Measurements from ENCODE around the gene CRYZL1. TPM values are rescaled to one million over a fixed set of nuclear protein-coding genes. Genes with fewer than 3 reads are reported as not detected.
"Not testable (repeated sequence)": the region's sequence is repeated elsewhere in the genome, so short reads cannot be mapped to it uniquely, and the experiment has no call there.

CRYZL1 gene
- total RNA-seq, 4 donors from 2014 or later: 12.8 to 34.2 (median 15.0) TPM

DNA sequence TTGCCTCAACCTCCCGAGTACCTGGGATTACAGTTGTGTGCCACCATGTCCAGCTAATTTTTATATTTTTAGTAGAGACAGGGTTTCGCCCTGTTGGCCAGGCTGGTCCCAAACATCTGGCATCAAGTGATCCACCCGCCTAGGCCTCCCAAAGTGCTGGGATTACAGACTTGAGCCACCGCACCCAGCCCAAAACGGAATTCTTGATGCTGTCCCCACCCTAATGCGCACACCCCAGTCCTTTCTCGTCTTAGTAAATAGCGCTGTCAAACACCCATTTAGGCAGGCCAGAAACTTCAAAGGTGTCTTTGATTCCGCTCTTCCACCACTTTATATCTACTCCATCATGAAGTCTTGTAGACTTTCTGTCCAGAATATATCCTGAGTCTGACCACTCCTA lies 35.9 kb upstream of the CRYZL1 start:
- intact Hi-C loops (cut with DNase I; ENCODE audit: low total_unique reads): no loop called here
- no peak overlapping the region for H3K4me3 ChIP-seq (ENCODE audit: low read depth, poor library complexity, severe bottlenecking)
- WGBS, 2 donors: 91 to 92% methylated on average over 9 of the region's 9 CpGs
- no peak for DNase-seq (ENCODE audit: low spot score in 2 of 2)
- no peak for TF ChIP-seq POLR2A (IDR thresholded peaks at IDR 0.05)
- TF ChIP-seq, protein P1, sequence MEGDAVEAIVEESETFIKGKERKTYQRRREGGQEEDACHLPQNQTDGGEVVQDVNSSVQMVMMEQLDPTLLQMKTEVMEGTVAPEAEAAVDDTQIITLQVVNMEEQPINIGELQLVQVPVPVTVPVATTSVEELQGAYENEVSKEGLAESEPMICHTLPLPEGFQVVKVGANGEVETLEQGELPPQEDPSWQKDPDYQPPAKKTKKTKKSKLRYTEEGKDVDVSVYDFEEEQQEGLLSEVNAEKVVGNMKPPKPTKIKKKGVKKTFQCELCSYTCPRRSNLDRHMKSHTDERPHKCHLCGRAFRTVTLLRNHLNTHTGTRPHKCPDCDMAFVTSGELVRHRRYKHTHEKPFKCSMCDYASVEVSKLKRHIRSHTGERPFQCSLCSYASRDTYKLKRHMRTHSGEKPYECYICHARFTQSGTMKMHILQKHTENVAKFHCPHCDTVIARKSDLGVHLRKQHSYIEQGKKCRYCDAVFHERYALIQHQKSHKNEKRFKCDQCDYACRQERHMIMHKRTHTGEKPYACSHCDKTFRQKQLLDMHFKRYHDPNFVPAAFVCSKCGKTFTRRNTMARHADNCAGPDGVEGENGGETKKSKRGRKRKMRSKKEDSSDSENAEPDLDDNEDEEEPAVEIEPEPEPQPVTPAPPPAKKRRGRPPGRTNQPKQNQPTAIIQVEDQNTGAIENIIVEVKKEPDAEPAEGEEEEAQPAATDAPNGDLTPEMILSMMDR (IDR thresholded peaks at IDR 0.05): no peak

GRCh38 chr21:33676666-33677065 lies 35.1 kb upstream of the CRYZL1 start:
- DNase-seq (ENCODE audit: low spot score in 2 of 2); H3K4me3 ChIP-seq (ENCODE audit: low read depth, poor library complexity, severe bottlenecking); intact Hi-C loops (cut with DNase I; ENCODE audit: low total_unique reads): not testable (repeated sequence)
- WGBS, 2 donors: 96 to 97% methylated on average over 5 of the region's 5 CpGs

DNA sequence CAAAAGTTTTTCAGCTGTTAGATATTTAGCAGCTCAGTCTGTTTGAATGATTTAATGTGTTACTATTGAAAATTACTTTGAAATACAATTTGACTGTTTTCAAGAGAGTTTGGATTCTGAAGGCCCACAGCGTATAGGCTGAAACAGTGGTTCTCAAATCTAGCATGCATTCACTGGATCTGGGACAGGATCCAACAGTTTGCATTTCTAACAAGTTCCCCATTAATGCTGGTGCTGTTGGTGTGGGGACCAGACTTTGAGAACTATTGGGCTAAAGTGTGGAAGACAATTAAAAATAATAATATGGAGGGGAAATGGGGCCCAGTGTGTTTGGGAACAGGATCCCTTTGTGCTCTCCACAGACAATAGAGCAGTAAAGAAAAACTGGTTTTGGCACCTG lies 32.7 kb upstream of the CRYZL1 start:
- DNase-seq (ENCODE audit: low spot score in 2 of 2): no peak
- 47 to 78% methylated on average over 1 of the region's 1 CpG for WGBS, 2 donors
- TF ChIP-seq POLR2A (IDR thresholded peaks at IDR 0.05): no peak
- TF ChIP-seq, protein P1 (IDR thresholded peaks at IDR 0.05): no peak
- intact Hi-C loops (cut with DNase I; ENCODE audit: low total_unique reads): no loop called here
- H3K4me3 ChIP-seq (ENCODE audit: low read depth, poor library complexity, severe bottlenecking): no peak overlapping the region

GRCh38 chr21:33673473-33673872 lies 31.9 kb upstream of the CRYZL1 start:
- TF ChIP-seq, protein P1 (IDR thresholded peaks at IDR 0.05): no peak
- no peak for TF ChIP-seq POLR2A (IDR thresholded peaks at IDR 0.05)
- intact Hi-C loops (cut with DNase I; ENCODE audit: low total_unique reads): no loop called here
- WGBS, 2 donors: 89% methylated on average over 8 of the region's 8 CpGs
- DNase-seq (ENCODE audit: low spot score in 2 of 2): no peak
- no peak overlapping the region for H3K4me3 ChIP-seq (ENCODE audit: low read depth, poor library complexity, severe bottlenecking)

GRCh38 chr21:33670076-33670978 lies 28.8 kb upstream of the CRYZL1 start:
- TF ChIP-seq, protein P1 (IDR thresholded peaks at IDR 0.05): no peak
- TF ChIP-seq POLR2A (IDR thresholded peaks at IDR 0.05): no peak
- H3K4me3 ChIP-seq (ENCODE audit: low read depth, poor library complexity, severe bottlenecking): no peak overlapping the region
- DNase-seq (ENCODE audit: low spot score in 2 of 2): no peak
- 85% methylated on average over 6 of the region's 6 CpGs for WGBS, 2 donors
- intact Hi-C loops (cut with DNase I; ENCODE audit: low total_unique reads): no loop called here

GRCh38 chr21:33668620-33669019 lies 27.1 kb upstream of the CRYZL1 start:
- intact Hi-C loops (cut with DNase I; ENCODE audit: low total_unique reads): no loop called here
- DNase-seq (ENCODE audit: low spot score in 2 of 2): no peak
- H3K4me3 ChIP-seq (ENCODE audit: low read depth, poor library complexity, severe bottlenecking): no peak overlapping the region
- TF ChIP-seq POLR2A (IDR thresholded peaks at IDR 0.05): no peak
- TF ChIP-seq, protein P1 (IDR thresholded peaks at IDR 0.05): no peak
- WGBS, 2 donors: 93 to 94% methylated on average over 2 of the region's 2 CpGs

Data from lower leg skin (tissue), 4 donors.